ENCODE measurements around the gene AGBL4.

DNA sequence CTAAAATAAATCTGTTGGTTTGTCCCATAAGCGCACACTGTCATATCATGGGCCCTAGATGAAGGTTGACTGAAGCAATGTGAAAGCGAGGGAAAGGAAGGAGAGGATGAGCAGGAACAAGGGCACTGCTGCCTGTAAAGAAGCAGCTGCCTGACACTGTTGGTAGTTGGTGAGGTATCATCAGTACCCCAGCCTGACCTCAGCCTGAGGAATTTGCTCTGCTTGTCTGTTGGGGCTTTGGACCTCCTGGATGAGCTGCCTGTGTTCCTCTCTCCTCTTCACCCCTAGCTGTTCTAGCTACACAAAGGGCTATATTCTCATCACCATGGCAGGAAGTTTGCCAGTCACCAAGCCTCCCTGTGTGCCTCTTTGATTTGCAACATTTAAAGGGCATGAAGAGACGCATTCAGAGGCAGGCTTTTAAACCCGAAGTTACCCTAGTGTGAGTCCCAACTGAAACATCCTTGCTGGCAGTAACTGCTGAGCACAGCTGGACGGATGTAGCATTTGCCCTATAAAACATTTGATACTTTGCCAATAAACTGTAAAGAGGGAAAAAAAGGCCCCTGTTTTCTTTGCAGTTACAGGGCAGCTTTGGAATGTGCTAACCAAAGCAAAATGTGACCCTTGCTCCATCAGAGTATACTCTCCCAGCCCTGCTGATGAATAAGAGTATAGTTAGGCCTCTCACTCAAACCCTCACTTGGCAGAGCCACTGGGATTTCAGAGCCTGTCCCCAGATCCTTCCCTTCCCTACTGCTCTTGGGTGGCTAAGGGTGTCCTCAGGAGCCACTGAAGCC is 1529.6 kb downstream of the AGBL4 start:
- TF ChIP-seq CBFB (CRISPR knock-in tag; IDR thresholded peaks at IDR 0.05) (no peak), SP5 (CRISPR knock-in tag; IDR thresholded peaks at IDR 0.05; ENCODE audit: borderline replicate concordance, low read depth) (no peak)
- TF ChIP-seq, protein P1, sequence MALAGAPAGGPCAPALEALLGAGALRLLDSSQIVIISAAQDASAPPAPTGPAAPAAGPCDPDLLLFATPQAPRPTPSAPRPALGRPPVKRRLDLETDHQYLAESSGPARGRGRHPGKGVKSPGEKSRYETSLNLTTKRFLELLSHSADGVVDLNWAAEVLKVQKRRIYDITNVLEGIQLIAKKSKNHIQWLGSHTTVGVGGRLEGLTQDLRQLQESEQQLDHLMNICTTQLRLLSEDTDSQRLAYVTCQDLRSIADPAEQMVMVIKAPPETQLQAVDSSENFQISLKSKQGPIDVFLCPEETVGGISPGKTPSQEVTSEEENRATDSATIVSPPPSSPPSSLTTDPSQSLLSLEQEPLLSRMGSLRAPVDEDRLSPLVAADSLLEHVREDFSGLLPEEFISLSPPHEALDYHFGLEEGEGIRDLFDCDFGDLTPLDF (CRISPR knock-in tag; IDR thresholded peaks at IDR 0.05): no peak
